HepG2 (cell line): ENCODE data around the gene ACTA2. TPM values are rescaled to one million over a fixed set of nuclear protein-coding genes. Genes with fewer than 3 reads are reported as not detected.

ENCODE experiments used
- CEBPB ChIP-seq: IDR thresholded peaks from 2 replicates; pipeline ENCODE4 v1.6.1; 2011; ENCODE audit warnings: low read depth, low read length, improper control_type of control experiment, borderline replicate concordance
- RAD21 ChIP-seq: fragments of 450-650 bp; formaldehyde crosslinking; IDR thresholded peaks from 2 replicates; pipeline ENCODE4 v1.5.0; 2020; ENCODE audit warnings: mild to moderate bottlenecking
- SMC3 ChIP-seq: IDR thresholded peaks from 2 replicates; pipeline ENCODE4 v1.6.1; 2011; ENCODE audit warnings: low read length, improper control_type of control experiment
- ZBTB21 ChIP-seq: sonication (generic); formaldehyde crosslinking; IDR thresholded peaks from 2 replicates; pipeline ENCODE4 v1.4.0; 2020; ENCODE audit warnings: missing genetic modification reagents
- ZFP91 ChIP-seq: sonication (generic); formaldehyde crosslinking; IDR thresholded peaks from 2 replicates; pipeline ENCODE4 v1.9.0; 2022; ENCODE audit warnings: missing genetic modification reagents, mild to moderate bottlenecking, borderline replicate concordance
- ZNF205 ChIP-seq: IDR thresholded peaks from 2 replicates; pipeline ENCODE4 v1.6.1; 2018; ENCODE audit warnings: missing biosample characterization, missing genetic modification reagents
- ZNF614 ChIP-seq: IDR thresholded peaks from 2 replicates; pipeline ENCODE4 v1.6.1; 2018; ENCODE audit warnings: missing biosample characterization, missing genetic modification reagents, inconsistent platforms, borderline replicate concordance
- polyA plus RNA-seq, 8 experiments: library from polyadenylated mRNA; depleted of rRNA in 3 of 8; stranded (reverse) in 7 of 8; unstranded in 1 of 8; fragments of >200 nt; fragmentation: Illumina TruSeq in 4 of 8; extraction: Trizol in 4 of 8; gene quantifications; 2 replicates each; pipeline versions ENCODE4 v1.2.1 to v1.2.3, GENCODE V29; 2011 to 2016; ENCODE audit warnings: low read depth in 4 of 8, missing spikeins in 1 of 8, mixed read lengths in 1 of 8; ENCODE audit not compliant: insufficient read depth in 1 of 8
- total RNA-seq, 5 experiments: library from RNA; depleted of rRNA; stranded (reverse); fragments of >200 nt; fragmentation: Illumina TruSeq; extraction: Trizol; gene quantifications; 2 replicates each; pipeline ENCODE4 v1.2.3, GENCODE V29; 2016; ENCODE audit warnings: low read depth in 1 of 5
- TF ChIP-seq, protein P1 (sequence below): sonication (generic); formaldehyde crosslinking; IDR thresholded peaks from 2 replicates; pipeline ENCODE4 v1.5.1; 2020; ENCODE audit warnings: mild to moderate bottlenecking, missing genetic modification reagents
- TF ChIP-seq, protein P2 (sequence below): IDR thresholded peaks from 2 replicates; pipeline ENCODE4 v1.4.0; 2020; ENCODE audit warnings: mild to moderate bottlenecking, missing genetic modification reagents
- TF ChIP-seq, protein P3 (sequence below): sonication (generic); formaldehyde crosslinking; IDR thresholded peaks from 2 replicates; pipeline ENCODE4 v1.9.0; 2021; ENCODE audit warnings: mild to moderate bottlenecking, missing genetic modification reagents

The ACTA2 gene
- total and polyA plus RNA-seq, 2 of the 13 experiments (the other 11 are each of a cell fraction or from before 2014, with no cell fraction given), result 21.8 to 59.9 TPM

- TF ChIP-seq, protein P1, sequence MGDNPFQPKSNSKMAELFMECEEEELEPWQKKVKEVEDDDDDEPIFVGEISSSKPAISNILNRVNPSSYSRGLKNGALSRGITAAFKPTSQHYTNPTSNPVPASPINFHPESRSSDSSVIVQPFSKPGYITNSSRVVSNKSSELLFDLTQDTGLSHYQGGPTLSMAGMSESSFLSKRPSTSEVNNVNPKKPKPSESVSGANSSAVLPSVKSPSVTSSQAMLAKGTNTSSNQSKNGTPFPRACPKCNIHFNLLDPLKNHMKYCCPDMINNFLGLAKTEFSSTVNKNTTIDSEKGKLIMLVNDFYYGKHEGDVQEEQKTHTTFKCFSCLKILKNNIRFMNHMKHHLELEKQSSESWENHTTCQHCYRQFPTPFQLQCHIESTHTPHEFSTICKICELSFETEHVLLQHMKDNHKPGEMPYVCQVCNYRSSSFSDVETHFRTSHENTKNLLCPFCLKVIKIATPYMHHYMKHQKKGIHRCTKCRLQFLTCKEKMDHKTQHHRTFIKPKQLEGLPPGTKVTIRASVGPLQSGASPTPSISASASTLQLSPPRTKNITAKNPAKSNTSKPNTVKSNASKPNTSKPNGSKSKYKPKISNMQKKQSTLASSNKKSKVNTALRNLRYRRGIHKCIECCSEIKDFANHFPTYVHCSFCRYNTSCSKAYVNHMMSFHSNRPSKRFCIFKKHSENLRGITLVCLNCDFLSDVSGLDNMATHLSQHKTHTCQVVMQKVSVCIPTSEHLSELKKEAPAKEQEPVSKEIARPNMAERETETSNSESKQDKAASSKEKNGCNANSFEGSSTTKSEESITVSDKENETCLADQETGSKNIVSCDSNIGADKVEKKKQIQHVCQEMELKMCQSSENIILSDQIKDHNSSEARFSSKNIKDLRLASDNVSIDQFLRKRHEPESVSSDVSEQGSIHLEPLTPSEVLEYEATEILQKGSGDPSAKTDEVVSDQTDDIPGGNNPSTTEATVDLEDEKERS, result 0 out of 2 replicates have a peak, but pooled peaks have one; percentile 23
- 0 out of 2 replicates have a peak, but pooled peaks have one; percentile 5 for TF ChIP-seq ZNF205 (CRISPR knock-in tag)
- TF ChIP-seq ZFP91 (CRISPR knock-in tag), result 0 out of 2 replicates have a peak, but pooled peaks have one; percentile 27
- TF ChIP-seq CEBPB, result peak; percentile 44; the same call in 1 of the 2 replicates
- TF ChIP-seq, protein P2, sequence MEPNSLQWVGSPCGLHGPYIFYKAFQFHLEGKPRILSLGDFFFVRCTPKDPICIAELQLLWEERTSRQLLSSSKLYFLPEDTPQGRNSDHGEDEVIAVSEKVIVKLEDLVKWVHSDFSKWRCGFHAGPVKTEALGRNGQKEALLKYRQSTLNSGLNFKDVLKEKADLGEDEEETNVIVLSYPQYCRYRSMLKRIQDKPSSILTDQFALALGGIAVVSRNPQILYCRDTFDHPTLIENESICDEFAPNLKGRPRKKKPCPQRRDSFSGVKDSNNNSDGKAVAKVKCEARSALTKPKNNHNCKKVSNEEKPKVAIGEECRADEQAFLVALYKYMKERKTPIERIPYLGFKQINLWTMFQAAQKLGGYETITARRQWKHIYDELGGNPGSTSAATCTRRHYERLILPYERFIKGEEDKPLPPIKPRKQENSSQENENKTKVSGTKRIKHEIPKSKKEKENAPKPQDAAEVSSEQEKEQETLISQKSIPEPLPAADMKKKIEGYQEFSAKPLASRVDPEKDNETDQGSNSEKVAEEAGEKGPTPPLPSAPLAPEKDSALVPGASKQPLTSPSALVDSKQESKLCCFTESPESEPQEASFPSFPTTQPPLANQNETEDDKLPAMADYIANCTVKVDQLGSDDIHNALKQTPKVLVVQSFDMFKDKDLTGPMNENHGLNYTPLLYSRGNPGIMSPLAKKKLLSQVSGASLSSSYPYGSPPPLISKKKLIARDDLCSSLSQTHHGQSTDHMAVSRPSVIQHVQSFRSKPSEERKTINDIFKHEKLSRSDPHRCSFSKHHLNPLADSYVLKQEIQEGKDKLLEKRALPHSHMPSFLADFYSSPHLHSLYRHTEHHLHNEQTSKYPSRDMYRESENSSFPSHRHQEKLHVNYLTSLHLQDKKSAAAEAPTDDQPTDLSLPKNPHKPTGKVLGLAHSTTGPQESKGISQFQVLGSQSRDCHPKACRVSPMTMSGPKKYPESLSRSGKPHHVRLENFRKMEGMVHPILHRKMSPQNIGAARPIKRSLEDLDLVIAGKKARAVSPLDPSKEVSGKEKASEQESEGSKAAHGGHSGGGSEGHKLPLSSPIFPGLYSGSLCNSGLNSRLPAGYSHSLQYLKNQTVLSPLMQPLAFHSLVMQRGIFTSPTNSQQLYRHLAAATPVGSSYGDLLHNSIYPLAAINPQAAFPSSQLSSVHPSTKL (CRISPR knock-in tag), result peak; percentile 26; the same call in 1 of the 2 replicates
- peak; percentile 71 for TF ChIP-seq SMC3
- no peak for TF ChIP-seq ZBTB21 (CRISPR knock-in tag)
- 0 out of 2 replicates have a peak, but pooled peaks have one; percentile 14 for TF ChIP-seq RAD21 (CRISPR knock-in tag)
- TF ChIP-seq, protein P3, sequence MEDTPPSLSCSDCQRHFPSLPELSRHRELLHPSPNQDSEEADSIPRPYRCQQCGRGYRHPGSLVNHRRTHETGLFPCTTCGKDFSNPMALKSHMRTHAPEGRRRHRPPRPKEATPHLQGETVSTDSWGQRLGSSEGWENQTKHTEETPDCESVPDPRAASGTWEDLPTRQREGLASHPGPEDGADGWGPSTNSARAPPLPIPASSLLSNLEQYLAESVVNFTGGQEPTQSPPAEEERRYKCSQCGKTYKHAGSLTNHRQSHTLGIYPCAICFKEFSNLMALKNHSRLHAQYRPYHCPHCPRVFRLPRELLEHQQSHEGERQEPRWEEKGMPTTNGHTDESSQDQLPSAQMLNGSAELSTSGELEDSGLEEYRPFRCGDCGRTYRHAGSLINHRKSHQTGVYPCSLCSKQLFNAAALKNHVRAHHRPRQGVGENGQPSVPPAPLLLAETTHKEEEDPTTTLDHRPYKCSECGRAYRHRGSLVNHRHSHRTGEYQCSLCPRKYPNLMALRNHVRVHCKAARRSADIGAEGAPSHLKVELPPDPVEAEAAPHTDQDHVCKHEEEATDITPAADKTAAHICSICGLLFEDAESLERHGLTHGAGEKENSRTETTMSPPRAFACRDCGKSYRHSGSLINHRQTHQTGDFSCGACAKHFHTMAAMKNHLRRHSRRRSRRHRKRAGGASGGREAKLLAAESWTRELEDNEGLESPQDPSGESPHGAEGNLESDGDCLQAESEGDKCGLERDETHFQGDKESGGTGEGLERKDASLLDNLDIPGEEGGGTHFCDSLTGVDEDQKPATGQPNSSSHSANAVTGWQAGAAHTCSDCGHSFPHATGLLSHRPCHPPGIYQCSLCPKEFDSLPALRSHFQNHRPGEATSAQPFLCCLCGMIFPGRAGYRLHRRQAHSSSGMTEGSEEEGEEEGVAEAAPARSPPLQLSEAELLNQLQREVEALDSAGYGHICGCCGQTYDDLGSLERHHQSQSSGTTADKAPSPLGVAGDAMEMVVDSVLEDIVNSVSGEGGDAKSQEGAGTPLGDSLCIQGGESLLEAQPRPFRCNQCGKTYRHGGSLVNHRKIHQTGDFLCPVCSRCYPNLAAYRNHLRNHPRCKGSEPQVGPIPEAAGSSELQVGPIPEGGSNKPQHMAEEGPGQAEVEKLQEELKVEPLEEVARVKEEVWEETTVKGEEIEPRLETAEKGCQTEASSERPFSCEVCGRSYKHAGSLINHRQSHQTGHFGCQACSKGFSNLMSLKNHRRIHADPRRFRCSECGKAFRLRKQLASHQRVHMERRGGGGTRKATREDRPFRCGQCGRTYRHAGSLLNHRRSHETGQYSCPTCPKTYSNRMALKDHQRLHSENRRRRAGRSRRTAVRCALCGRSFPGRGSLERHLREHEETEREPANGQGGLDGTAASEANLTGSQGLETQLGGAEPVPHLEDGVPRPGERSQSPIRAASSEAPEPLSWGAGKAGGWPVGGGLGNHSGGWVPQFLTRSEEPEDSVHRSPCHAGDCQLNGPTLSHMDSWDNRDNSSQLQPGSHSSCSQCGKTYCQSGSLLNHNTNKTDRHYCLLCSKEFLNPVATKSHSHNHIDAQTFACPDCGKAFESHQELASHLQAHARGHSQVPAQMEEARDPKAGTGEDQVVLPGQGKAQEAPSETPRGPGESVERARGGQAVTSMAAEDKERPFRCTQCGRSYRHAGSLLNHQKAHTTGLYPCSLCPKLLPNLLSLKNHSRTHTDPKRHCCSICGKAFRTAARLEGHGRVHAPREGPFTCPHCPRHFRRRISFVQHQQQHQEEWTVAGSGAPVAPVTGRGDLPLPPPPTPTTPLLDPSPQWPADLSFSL (CRISPR knock-in tag), result 0 out of 2 replicates have a peak, but pooled peaks have one; percentile 16
- 0 out of 2 replicates have a peak, but pooled peaks have one; percentile 8 for TF ChIP-seq ZNF614 (CRISPR knock-in tag)
These were observed 17.5 kb downstream of the ACTA2 start (continued) for GRCh38 chr10:88934900-88935672.
